ENCODE measurements around the gene RGS8.

DNA sequence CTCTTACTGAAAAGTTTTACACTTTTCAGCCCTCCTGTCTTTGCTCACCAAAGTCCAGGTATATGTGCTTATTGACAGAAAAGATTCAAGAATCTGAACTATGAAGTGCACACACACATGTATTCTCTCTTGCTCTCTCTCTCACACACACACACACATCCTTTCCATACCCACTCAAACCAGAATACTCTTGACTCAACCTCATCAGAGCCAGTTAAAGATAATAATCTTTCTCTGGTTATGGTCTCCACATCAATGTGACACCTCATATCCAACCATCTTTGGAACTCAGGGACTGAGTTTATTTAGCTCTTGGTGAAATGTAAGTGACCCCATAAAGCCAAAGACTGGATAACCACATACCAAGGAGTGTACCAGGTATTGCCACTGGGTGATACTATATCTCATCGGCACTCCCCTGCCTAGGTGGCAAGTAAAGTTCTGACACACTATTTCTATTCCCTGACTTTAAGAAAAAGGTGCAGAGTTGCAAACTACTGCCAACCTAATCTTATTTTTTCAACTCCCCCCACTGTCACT is 24.9 kb upstream of the RGS8 start:
- TF ChIP-seq CTCF (IDR thresholded peaks at IDR 0.05) (no peak), POLR2A (IDR thresholded peaks at IDR 0.05) (no peak)

All from heart left ventricle (tissue), 13 donors.